Esophagus muscularis mucosa (tissue), 3 donors: ENCODE data around the gene KCNJ5.

ENCODE experiments used
- POLR2AphosphoS5 ChIP-seq, 2 donors: sonication (generic); formaldehyde crosslinking; IDR thresholded peaks; one replicate each; pipeline ENCODE4 v1.6.1; 2017; ENCODE audit warnings: antibody characterized with exemption in 2 of 2
- TF ChIP-seq, protein P1 (sequence below), 3 experiments: fragments of 200-600 bp in 2 of 3; fragments of 450-650 bp in 1 of 3; sonication (generic) in 2 of 3; IDR thresholded peaks; one replicate each; pipeline ENCODE4 v1.5.1; 2017 to 2019; ENCODE audit warnings: antibody characterized with exemption in 3 of 3, mild to moderate bottlenecking in 2 of 3, moderate library complexity in 1 of 3

GRCh38 chr11:128926437-128927107, 35.4 kb downstream of the KCNJ5 start:
- TF ChIP-seq, protein P1, sequence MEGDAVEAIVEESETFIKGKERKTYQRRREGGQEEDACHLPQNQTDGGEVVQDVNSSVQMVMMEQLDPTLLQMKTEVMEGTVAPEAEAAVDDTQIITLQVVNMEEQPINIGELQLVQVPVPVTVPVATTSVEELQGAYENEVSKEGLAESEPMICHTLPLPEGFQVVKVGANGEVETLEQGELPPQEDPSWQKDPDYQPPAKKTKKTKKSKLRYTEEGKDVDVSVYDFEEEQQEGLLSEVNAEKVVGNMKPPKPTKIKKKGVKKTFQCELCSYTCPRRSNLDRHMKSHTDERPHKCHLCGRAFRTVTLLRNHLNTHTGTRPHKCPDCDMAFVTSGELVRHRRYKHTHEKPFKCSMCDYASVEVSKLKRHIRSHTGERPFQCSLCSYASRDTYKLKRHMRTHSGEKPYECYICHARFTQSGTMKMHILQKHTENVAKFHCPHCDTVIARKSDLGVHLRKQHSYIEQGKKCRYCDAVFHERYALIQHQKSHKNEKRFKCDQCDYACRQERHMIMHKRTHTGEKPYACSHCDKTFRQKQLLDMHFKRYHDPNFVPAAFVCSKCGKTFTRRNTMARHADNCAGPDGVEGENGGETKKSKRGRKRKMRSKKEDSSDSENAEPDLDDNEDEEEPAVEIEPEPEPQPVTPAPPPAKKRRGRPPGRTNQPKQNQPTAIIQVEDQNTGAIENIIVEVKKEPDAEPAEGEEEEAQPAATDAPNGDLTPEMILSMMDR (IDR thresholded peaks at IDR 0.05), result no peak
- TF ChIP-seq POLR2AphosphoS5 (IDR thresholded peaks at IDR 0.05), result no peak
